Middle frontal gyrus (tissue), 1 donor: Measurements from ENCODE around the gene DYNLL1.
"Not testable (repeated sequence)": the region's sequence is repeated elsewhere in the genome, so short reads cannot be mapped to it uniquely, and the experiment has no call there.

ENCODE experiments used
- DNase-seq: peaks from one replicate; pipeline ENCODE4 v3.0.0-alpha.2; 2015; ENCODE audit warnings: low spot score; ENCODE audit errors: extremely low spot score

Gene DYNLL1

DNA sequence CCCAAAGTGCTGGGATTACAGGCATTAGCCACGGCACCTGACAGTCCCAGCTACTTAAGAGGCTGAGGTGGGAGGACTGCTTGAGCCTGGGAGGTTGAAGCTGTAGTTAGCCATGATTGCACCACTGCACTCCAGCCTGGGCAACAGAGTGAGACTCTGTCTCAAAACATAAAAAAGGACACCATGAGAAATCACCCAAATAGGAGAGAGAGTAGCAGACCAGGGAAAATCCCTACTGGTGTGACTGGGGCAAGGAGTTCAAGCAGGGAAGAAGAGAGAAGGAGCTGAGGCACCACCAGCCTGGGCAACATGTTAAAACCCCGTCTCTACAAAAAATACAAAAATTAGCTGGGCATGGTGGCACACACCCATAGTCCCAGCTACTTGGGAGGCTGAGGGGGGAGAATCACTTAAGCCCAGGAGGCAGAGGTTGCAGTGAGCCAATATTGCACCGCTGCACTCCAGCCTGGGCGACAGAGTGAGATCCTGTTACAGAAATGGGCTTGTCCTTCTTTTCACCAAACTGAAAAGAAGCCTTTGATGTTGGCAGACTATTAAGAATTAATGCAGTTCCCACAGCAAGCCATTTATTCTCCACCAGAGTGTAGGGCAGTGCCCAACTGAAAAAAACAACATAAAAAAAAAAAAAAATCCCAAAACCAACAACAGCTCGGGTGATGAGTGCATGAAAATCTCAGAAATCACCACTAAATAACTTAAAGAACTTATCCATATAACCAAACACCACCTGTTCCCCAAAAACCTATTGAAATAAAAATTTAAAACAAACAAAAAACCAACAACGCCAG lies 21.9 kb upstream of the DYNLL1 start:
- DNase-seq = no peak

DNA sequence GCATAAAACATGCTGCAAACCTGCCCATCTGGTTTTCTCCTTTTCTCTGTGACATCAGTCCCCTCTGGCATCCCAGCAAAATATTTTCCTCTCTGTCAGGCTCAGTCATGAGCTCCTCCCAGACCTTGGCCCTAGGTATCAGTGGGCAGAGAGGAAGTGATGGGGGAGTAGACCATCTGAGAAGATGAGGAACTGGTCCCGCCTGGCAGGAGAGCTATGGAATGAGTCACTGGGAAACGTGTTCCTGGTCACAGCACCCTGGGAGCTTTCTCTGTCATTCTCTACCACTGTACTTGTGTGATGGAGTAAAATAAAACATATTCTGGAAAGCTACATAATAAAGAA lies 21.3 kb upstream of the DYNLL1 start:
- no peak for DNase-seq

DNA sequence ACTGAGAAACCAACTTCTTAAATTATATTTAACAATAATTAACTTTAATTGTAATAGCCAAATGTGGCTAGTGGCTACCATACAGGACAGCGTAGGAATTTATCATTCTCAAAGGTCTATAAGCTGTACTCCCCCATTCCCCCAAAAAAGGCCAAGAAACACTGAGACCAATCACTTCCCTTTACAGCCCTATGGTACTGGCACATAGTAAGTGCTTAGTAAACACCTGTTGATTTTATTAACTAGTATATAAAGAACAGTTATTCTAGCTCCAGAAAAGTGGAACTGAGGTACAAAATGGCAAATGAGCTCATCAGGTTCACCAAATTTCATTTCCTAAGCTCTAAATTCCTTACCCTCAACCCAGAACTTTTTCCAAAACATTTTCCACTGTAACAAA lies 20.3 kb upstream of the DYNLL1 start:
- DNase-seq = no peak

DNA sequence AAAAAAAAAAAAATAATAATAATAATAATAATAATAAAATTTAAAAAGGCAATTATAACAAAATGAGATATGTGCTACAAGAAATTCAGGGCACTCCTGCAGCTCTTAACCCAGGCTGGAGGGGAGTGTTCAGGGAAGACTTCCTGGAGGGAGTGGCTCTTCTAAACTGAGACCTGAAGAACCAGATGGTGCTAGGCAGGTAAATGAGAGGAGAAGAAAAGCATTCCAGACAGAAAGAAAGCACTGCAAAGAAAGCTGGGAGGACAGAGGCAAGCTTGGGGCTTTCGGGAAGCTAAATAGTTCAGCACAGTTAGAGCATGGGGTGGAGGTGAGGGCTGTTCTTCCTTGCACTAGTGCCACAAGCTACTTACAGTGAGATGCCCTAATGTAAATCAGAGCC lies 16.5 kb upstream of the DYNLL1 start:
- no peak for DNase-seq

DNA sequence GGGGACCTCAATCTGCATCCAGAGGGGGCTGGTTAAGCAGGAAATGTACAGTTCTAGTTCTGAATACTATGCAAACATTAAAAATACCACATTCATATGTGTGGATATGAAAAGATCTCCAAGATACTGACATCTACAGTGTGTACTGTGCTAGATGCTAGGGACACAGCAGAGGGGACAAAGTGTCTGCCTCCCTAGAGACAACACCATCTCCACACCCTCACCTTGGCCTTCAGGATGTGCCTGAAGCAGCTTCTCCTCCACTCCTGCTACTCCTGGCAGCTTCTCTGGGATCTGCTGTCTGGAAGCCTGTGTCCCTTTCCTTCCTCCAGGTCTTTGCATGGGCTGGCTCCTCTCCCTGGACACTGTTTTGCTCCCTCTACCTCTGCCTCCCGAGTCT lies 15.7 kb upstream of the DYNLL1 start:
- DNase-seq = no peak

DNA sequence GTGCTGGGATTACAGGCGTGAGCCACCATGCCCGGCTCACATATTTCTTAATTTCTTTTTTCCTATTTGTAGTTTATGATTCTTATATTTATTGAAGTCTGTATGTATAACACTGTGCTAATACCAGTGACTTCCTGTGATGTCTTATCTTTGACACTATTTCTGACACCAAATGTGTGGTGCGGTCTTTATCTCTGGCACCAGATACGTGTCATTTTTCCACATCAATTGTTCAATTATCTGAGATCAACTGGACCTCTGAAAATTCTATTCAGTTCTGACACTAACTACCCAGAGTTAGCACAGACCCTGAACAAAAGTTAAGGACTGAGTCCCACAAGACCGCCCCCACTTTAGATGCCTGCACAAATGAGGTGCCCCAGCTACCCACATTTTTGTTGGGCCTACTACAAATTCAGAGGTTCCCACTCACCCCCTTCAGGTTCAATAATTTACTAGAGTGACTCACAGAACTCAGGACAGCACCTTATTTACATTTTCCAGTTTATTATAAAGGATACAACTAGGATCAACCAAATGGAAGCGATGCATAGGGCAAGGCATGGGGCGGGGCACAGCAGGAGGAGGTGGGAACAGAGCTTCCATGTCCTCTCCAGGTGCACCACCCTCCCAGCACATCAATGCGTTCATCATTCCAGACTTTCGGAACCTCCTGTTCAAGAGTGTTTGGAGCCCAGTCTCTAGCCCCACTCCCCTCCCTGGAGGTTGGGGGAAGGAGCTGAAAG lies 14.7 kb upstream of the DYNLL1 start:
- no peak for DNase-seq

DNA sequence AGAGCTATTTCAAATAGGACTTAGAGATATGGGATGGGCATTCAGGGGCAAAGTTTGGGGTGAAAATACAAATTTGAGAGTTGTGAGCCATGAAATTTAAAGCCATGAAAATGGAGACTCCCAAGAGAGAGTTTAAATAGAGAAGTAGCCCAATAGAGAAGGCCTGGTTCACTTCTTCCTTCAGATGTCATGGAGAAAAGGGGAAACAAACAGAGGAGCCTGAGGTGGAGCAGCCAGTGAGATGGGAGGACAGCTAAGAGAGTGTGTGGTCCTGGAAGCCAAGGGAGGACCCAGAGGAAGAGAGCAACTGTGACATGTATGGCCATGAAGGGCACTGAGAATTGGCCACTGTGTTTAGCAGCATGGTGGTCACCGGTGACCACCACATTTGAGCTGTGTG lies 12.3 kb upstream of the DYNLL1 start:
- DNase-seq = no peak

DNA sequence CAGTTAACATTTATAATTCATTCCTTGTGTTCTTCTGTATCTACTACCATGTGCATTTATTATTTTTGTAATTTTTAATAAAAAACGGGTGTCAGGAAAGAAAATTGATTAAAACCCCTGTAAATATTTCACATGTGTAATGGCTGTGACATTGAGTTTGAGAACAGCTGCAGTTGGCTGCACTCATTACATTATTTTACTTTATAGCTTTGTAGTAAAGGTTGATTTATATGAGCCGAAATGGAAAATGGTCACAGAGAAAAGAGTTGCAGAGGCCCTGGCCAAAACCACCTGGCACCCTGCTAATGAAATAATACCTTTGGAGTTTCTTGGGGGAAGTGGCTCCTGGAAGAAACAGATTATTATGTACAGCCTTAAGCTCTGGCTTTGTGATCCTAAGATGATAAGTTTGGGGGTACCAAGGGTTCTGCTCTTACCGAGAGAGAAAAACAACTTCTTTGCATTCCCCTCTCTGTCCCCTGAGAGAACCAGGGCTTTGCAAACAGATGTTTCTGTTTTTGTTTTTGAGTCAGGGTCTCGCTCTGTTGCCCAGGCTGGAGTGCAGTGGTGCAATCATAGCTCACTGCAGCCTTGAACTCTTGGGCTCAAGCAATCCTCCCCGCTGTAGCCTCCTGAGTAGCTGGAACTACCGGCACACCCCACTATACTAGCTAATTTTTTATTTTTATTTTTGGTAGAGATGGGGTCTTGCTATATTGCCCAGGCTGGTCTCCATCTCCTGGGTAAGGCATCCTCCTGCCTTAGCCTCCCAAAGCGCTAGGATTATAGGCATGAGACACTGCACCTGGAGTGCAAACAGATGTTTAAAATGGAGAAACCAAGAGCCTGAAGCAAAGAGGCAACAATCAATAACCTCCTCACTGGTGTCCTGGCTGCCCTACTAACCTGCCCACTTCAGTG lies 9.7 kb upstream of the DYNLL1 start:
- no peak for DNase-seq

DNA sequence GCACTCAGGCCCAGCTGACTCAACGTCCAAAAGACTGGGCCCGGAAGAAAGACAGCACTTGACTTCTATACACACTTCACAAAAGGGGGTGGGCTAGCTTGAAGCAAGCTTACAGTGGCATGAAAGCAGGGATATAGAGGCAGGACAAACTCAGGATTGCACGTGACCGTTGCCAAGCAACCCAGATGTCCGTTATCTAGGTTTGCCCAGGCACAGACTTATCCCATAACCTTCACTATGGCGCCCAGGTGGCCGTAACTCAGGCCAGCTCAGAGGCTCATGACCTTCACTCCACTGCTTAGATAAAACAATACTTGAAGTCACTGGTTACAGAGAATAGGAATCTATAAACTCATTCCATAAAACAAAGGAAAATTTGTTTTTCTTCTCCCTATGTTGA lies 8.4 kb upstream of the DYNLL1 start:
- not testable (repeated sequence) for DNase-seq

DNA sequence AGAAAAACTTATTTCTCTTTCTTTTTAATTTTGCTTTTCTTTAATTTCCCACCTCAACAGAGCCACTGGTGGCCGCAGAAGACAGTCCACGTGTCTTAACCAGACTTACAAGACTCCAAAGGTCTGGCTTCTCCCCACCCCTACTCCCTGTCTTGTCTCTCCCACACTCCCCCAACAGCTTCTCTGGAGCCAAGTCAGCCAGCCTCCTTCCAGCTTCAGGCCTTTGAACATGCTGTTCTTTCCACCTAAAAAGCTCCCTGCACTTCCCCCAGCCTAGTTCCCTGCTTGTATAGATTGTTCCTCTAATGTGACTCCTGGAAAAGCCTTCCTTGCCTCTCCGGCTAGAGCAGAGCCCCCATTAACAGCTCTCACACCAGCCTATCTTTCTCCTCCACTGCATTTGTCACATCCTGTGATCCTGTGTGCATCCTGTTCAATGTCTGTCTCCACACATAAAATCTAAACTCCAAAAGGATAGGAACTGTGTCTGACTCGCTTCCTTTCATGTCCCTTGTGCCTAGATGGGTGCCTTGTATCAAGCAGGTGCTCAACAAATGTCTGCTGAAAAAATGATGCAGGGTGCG lies 7.8 kb upstream of the DYNLL1 start:
- no peak for DNase-seq

DNA sequence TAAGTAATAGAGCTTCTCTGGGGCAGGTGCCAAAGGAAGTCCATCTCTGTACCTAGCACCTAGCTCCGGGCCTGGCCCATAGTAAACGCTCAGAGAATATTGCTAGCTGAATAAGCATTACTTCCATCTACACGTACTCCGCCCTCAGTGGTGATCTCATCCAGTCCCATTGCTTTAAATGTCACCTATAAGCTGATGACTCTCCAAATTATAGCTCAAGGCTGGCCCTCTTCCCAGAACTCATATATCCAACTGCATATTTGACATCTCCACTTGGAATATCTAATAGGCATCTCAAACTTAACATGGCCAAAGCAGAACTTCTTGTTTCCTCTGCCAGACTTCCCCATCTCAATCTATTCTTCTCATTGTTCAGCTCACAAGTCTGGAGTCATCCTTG lies 6.9 kb upstream of the DYNLL1 start:
- no peak for DNase-seq

DNA sequence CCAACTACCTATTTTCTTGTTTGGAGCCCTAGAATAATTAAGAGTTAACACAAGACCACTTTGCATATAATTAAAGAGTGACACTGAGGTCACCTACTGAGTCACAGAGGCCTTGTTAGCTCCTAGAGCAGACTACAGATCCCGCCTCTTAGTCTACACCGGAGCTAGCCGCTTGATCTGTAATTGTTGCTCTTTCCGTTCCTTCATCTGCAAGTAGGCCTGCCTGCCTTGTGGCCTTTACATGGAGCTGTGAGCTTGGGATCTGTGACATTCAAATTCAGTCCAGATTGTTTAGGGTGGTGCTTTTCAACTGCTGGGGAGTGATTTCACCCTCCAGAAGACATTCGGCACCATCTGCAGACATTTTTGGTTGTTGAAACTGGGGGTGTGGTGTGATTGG lies 5.6 kb upstream of the DYNLL1 start:
- no peak for DNase-seq

DNA sequence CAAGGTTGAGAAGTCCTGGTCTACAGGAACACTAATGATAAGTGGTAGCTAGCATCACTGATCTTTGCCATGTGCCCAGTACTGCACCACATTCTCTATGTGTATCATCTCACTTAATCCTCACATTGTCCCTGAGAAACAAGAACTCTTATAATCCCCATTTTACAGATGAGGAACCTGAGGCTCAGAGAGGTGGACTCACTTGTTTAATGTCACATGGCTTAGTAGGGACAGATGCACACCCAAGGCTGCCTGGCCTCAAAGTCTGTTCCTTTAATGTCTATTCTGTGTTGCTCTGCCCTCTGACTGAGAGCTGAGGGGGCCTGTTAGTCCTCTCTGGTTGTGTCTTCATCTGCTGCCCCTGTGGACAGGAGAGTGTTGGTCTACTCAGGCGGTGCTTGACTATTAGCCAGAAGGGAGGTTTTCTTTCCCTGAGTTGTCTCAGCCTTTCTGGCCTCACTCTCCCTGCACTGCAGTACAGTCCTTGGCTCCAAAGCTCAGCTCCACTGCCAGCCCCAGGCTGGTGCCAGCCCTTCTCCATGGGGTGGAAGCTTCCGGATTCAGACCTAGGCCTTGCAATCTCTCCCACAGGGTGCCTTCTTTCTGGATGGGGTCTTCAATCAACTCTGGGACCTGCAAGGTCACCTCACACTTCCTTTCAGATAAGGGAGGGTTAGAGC lies 4.9 kb upstream of the DYNLL1 start:
- DNase-seq = no peak

DNA sequence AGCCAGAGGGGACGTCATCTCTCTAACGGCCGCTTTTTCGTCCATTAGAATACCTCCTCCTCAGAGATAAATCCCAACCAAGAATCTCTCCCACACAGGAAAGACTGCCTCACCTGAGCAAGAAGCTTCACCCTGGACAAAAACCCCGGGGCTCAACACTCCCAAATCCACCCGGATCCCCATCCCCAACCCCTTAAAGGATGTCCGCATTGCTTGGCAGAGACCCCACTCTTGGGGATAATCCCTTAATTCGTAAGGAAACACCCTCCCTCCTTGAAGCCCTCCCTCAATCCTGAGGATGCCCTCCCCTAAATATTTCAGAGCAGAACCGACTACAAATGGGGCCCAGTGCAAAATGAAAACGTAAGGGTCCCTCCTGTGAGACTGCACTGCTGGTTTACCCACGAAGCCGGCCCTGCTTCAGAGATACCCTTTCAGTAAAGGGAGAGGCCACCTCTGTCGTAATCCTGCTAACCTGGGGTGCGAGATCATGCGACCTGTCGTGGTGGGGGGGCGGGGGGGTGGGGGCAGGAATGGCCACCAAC lies 655 bp upstream of the DYNLL1 start:
- no peak for DNase-seq

DNA sequence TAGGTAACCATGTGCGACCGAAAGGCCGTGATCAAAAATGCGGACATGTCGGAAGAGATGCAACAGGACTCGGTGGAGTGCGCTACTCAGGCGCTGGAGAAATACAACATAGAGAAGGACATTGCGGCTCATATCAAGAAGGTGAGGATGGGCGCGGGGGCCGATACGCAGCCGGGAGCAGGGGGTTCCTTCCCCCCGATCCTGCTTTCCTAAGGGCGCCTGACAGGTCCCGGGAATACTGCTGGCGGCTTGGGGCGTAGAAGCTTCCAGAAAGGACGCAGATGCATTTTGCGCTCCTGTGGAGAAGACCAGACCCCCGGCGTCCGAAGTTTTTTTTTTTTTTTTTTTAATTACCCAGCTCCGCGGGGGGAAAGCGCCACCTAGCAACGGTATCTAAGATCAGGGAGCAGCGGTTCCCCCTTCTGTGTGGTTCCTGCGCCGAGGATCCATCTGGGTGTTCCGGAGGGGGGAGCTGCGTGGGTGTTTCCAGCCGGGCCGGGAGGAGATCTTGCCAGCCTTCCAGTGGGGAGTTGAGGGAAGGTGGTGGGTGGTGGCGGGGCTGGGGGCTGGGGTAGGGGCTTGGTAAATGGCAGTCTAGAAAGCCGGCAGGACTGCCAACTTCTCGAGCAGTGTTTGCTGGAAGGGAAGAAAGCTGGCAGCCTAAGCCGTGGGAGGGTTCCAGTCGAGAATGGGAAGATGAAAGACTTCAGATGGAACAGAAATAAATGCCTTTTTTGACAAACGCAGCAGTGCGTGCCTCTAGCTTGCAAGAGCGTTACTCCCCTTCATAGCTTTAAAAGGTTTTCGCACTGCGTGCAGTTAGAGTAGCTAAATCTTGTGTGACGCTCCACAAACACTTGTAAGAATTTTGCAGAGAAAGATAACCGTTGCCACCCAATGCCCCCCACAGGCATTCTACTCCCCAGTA lies 764 bp downstream of the DYNLL1 start:
- peak; percentile 71 for DNase-seq

DNA sequence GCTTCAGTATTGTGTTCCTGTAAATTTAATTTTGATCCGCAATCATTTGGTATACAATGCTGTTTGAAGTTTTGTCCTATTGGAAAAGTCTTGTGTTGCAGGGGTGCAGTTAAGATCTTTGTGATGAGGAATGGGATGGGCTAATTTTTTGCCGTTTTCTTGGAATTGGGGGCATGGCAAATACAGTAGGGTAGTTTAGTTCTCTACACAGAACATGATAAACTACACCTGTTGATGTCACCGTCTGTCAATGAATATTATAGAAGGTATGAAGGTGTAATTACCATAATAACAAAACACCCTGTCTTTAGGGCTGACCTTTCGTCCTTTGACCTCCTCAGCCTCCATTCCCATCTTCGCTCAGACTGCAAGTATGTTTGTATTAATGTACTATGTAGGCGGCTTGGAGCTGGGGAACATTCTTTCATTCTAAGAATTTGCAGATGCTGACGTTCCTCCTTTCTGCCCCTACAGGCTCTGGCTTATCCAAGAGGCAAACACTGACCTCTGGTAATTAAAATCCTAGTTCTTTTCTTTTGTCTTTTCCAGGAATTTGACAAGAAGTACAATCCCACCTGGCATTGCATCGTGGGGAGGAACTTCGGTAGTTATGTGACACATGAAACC lies 1.7 kb downstream of the DYNLL1 start:
- no peak for DNase-seq

DNA sequence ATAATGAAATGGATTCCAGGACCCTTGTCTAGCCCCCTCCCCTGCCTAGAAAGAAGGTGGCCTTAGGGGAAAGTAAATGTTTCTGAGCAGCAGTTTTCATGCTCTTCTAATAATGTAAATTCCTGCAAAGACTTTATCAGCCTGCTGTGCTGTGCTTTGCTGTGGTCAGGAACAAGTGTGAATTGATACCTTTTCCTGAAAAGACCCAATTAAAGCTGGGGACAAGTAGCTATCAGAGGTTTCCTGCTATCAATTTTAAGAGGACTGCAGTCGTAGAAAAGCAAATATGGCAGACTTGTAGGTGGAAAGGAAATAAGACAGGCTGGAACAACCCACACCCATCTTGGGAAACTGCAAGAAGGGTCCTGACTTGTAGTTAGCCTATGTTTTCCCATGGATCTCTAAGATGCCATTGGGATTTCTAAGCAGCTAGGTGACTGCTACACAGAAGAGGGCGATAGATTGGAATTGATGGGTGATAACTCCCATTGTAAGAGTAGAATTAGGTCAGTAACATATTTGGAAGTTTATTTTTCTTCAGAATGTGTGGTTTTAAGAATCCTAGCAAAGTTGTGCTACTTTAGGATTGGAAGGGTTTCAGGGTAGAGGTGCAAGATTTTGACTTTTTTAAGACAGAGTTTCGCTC lies 3.1 kb downstream of the DYNLL1 start:
- no peak for DNase-seq

DNA sequence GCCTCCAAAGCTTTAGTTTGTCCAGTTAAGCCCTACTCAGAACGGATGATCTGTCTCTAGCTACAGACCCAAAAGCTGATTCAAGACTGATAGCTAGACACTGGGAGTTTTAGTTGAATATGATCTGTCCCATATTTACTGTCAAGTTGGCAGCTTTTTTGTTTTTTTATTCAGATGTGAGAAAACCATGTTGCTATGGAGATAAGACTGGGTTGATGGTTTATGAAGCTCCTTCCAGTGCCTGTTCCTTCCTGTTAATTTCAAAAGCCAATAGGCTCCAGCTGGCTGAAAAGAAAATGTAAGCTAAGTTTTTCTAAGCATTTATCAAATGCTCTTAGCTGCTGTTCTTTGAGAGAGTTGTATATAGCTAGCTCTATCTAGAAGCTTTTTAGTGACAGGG lies 4.7 kb downstream of the DYNLL1 start:
- DNase-seq = no peak

DNA sequence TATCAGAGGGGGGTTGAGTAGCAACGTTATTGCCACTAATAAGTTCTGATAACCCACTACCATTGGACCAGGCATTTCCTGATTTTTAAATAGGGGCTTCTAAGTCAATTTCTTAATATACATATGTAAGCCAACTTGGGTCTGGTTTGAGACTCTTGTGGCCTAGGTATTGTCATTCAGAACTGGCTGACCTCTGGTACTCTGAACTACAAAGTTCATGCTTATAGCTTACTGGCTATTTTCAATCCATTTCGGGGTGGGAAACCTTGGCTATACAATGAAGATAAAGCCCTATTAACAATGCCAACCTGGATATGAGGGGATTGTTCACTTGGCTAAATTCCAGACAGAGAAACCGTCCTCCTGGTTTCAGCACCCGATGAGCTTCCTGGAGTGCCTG lies 8.7 kb downstream of the DYNLL1 start:
- no peak for DNase-seq
